ENCODE measurements around the gene TDRD12.
"Not testable (repeated sequence)": the region's sequence is repeated elsewhere in the genome, so short reads cannot be mapped to it uniquely, and the experiment has no call there.

Gene TDRD12

GRCh38 chr19:32751066-32751465, 31.5 kb downstream of the TDRD12 start:
- Histone ChIP-seq H3K9me3 (ENCODE audit: insufficient read depth, low read length) (no peaks in the 10 kb centered on the region), H3F3A (ENCODE audit: insufficient read depth) (no peaks in the 10 kb centered on the region), H3K4me3 (ENCODE audit: insufficient read depth, low read length, poor library complexity, severe bottlenecking) (no peak overlapping the region), H3K79me2 (ENCODE audit: insufficient read depth, low read length) (no peaks in the 10 kb centered on the region), H2AFZ (ENCODE audit: low read depth, low read length, severe bottlenecking) (no peak overlapping the region), H3K27me3 (ENCODE audit: low read length) (no peaks in the 10 kb centered on the region), H3K27ac (ENCODE audit: low read depth, low read length) (no peak overlapping the region), H3K36me3 (ENCODE audit: low read length) (no peaks in the 10 kb centered on the region), H3K9ac (ENCODE audit: low read length) (no peak overlapping the region), H4K20me1 (ENCODE audit: low read depth, low read length) (no peaks in the 10 kb centered on the region), H3K4me2 (ENCODE audit: low read depth, low read length, poor library complexity, severe bottlenecking) (no peak overlapping the region), H3K9me2 (replicated peaks; ENCODE audit: insufficient read depth, low read length) (no peaks in the 10 kb centered on the region)
- TF ChIP-seq EZH2phosphoT487 (conservative IDR thresholded peaks at IDR 0.05; ENCODE audit: low read length), result no peak
- no peak for TF ChIP-seq CTCF (IDR thresholded peaks at IDR 0.05; ENCODE audit: insufficient read depth, low read length, poor library complexity, severe bottlenecking)

DNA sequence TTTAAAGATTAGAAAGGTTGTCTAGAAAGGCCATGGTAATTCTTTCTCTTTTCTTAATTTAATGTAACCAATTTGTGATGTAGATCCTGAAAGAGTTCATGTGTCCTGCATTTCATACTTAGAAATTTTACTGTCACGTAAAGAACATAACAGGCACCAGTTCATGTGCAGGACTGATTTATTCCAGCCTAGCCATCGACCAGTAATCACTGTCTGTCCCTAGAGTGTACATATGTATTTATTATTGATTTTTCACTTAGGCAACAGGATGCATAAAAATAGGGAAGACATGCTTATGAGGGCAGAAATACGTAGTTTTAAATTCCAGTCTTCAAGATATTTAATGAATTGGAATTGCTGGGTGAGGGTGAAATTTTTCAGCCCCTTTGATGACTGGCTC, 37.6 kb downstream of the TDRD12 start:
- Histone ChIP-seq H3K9me3 (ENCODE audit: insufficient read depth, low read length) (peaks cover 14% of the 10 kb centered on the region), H4K20me1 (ENCODE audit: low read depth, low read length) (no peaks in the 10 kb centered on the region), H3K36me3 (ENCODE audit: low read length) (no peaks in the 10 kb centered on the region), H3K4me2 (ENCODE audit: low read depth, low read length, poor library complexity, severe bottlenecking) (no peak overlapping the region), H3K9me2 (replicated peaks; ENCODE audit: insufficient read depth, low read length) (no peaks in the 10 kb centered on the region), H3K9ac (ENCODE audit: low read length) (no peak overlapping the region), H3K27me3 (ENCODE audit: low read length) (no peaks in the 10 kb centered on the region), H3K79me2 (ENCODE audit: insufficient read depth, low read length) (no peaks in the 10 kb centered on the region), H3F3A (ENCODE audit: insufficient read depth) (no peaks in the 10 kb centered on the region), H3K4me3 (ENCODE audit: insufficient read depth, low read length, poor library complexity, severe bottlenecking) (no peak overlapping the region), H3K27ac (ENCODE audit: low read depth, low read length) (no peak overlapping the region), H2AFZ (ENCODE audit: low read depth, low read length, severe bottlenecking) (no peak overlapping the region)
- TF ChIP-seq EZH2phosphoT487 (conservative IDR thresholded peaks at IDR 0.05; ENCODE audit: low read length) (no peak), CTCF (IDR thresholded peaks at IDR 0.05; ENCODE audit: insufficient read depth, low read length, poor library complexity, severe bottlenecking) (no peak)

- H3K4me2 ChIP-seq (ENCODE audit: low read depth, low read length, poor library complexity, severe bottlenecking); H3K9ac ChIP-seq (ENCODE audit: low read length); H4K20me1 ChIP-seq (ENCODE audit: low read depth, low read length); H3K27ac ChIP-seq (ENCODE audit: low read depth, low read length); H3K9me2 ChIP-seq (replicated peaks; ENCODE audit: insufficient read depth, low read length); H2AFZ ChIP-seq (ENCODE audit: low read depth, low read length, severe bottlenecking); H3F3A ChIP-seq (ENCODE audit: insufficient read depth); H3K36me3 ChIP-seq (ENCODE audit: low read length); H3K27me3 ChIP-seq (ENCODE audit: low read length); H3K4me3 ChIP-seq (ENCODE audit: insufficient read depth, low read length, poor library complexity, severe bottlenecking); H3K79me2 ChIP-seq (ENCODE audit: insufficient read depth, low read length); H3K9me3 ChIP-seq (ENCODE audit: insufficient read depth, low read length): not testable (repeated sequence)
Observed at GRCh38 chr19:32765365-32765764, 45.8 kb downstream of the TDRD12 start.

- H3K27ac ChIP-seq (ENCODE audit: low read depth, low read length), result no peak overlapping the region
Observed at GRCh38 chr19:32767951-32768679, 48.5 kb downstream of the TDRD12 start.

More at GRCh38 chr19:32767951-32768679, 48.5 kb downstream of the TDRD12 start:
- no peak overlapping the region for H3K9ac ChIP-seq (ENCODE audit: low read length)
- no peaks in the 10 kb centered on the region for H3K36me3 ChIP-seq (ENCODE audit: low read length)
- TF ChIP-seq CTCF (IDR thresholded peaks at IDR 0.05; ENCODE audit: insufficient read depth, low read length, poor library complexity, severe bottlenecking) (no peak), EZH2phosphoT487 (conservative IDR thresholded peaks at IDR 0.05; ENCODE audit: low read length) (no peak)
- no peaks in the 10 kb centered on the region for H3K79me2 ChIP-seq (ENCODE audit: insufficient read depth, low read length)
- H3F3A ChIP-seq (ENCODE audit: insufficient read depth), result no peaks in the 10 kb centered on the region
- H4K20me1 ChIP-seq (ENCODE audit: low read depth, low read length), result no peaks in the 10 kb centered on the region
- no peak overlapping the region for H3K4me2 ChIP-seq (ENCODE audit: low read depth, low read length, poor library complexity, severe bottlenecking)
- no peak overlapping the region for H3K4me3 ChIP-seq (ENCODE audit: insufficient read depth, low read length, poor library complexity, severe bottlenecking)
- no peaks in the 10 kb centered on the region for H3K9me3 ChIP-seq (ENCODE audit: insufficient read depth, low read length)
- H3K9me2 ChIP-seq (replicated peaks; ENCODE audit: insufficient read depth, low read length), result no peaks in the 10 kb centered on the region
- no peaks in the 10 kb centered on the region for H3K27me3 ChIP-seq (ENCODE audit: low read length)
- no peak overlapping the region for H2AFZ ChIP-seq (ENCODE audit: low read depth, low read length, severe bottlenecking)

Data from SU-DHL-6 (cell line).